Neural progenitor cell (in vitro differentiated cells): ENCODE data around the gene ERVK3-1.

ENCODE experiments used
- EZH2 ChIP-seq: fragments of 200-600 bp; sonication (generic); IDR thresholded peaks from 2 replicates; pipeline ENCODE4 v1.6.1; 2017; ENCODE audit warnings: antibody characterized with exemption, mild to moderate bottlenecking, moderate library complexity
- TF ChIP-seq, protein P1 (sequence below): fragments of 200-600 bp; sonication (generic); IDR thresholded peaks from 2 replicates; pipeline ENCODE4 v1.5.1; 2017; ENCODE audit warnings: antibody characterized with exemption, mild to moderate bottlenecking

DNA sequence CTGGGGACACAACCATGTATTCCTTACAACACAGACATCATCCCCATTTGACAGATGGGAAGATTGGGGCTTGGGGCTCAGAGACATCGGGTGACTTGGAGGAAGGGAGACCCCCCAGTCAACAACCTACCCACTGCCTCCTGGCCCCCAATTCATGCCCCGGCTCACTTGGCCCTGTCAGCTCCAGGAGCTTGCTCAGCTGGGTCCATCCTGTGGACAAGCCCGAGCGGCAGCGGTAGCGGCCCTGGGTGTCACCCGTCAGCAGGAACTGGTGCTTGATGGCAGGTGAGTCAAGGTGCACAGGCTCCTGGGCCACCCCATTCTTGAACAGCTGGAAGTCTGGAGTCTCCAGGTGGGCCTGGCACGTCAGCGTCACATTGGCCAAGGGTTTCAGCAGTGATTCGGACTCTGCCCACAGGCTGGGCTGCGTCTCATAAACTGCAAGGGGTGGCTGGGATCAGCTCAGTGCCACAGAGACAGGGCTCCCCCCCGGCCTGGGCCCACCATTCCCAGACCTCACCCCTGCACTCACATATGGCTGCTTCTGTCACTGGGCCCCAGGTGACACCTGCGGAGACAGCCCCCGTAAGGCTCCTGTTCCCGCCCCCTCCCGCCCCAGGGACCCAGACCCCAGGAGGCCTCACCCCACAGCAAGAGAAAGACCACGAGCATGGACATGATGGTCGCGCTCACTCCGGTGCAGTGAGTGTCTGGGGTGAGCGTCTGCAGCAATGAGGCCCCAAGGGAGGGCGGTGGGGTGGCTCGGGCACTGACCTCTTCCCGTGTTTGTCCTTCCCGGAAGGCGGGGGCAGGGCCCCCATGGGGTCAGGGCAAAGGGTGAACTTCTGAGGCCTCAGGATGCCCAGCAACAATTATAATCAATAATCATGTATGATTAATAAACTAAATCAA, 47.8 kb downstream of the ERVK3-1 start, which contains the start of gene A1BG:
- TF ChIP-seq, protein P1, sequence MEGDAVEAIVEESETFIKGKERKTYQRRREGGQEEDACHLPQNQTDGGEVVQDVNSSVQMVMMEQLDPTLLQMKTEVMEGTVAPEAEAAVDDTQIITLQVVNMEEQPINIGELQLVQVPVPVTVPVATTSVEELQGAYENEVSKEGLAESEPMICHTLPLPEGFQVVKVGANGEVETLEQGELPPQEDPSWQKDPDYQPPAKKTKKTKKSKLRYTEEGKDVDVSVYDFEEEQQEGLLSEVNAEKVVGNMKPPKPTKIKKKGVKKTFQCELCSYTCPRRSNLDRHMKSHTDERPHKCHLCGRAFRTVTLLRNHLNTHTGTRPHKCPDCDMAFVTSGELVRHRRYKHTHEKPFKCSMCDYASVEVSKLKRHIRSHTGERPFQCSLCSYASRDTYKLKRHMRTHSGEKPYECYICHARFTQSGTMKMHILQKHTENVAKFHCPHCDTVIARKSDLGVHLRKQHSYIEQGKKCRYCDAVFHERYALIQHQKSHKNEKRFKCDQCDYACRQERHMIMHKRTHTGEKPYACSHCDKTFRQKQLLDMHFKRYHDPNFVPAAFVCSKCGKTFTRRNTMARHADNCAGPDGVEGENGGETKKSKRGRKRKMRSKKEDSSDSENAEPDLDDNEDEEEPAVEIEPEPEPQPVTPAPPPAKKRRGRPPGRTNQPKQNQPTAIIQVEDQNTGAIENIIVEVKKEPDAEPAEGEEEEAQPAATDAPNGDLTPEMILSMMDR, result no peak
- TF ChIP-seq EZH2, result no peak
